Vagina (tissue), 2 donors: ENCODE data around the gene FN1.

Experiments used
- CTCF ChIP-seq, 3 experiments: fragments of 450-650 bp in 2 of 3; fragments of 200-600 bp in 1 of 3; sonication (generic) in 1 of 3; IDR thresholded peaks; one replicate each; pipeline ENCODE4 v1.5.1; 2017 to 2019; ENCODE audit warnings: antibody characterized with exemption in 3 of 3, mild to moderate bottlenecking in 2 of 3, moderate library complexity in 2 of 3
- POLR2A ChIP-seq, 2 donors: fragments of 450-650 bp; IDR thresholded peaks; one replicate each; pipeline ENCODE4 v1.6.1; 2017; ENCODE audit warnings: antibody characterized with exemption in 2 of 2, mild to moderate bottlenecking in 2 of 2, moderate library complexity in 2 of 2
- POLR2AphosphoS5 ChIP-seq, 2 donors: sonication (generic); formaldehyde crosslinking; IDR thresholded peaks; one replicate each; pipeline ENCODE4 v1.9.0; 2017; ENCODE audit warnings: antibody characterized with exemption in 2 of 2, mild to moderate bottlenecking in 2 of 2, low read depth in 1 of 2; ENCODE audit not compliant: insufficient read depth in 1 of 2

GRCh38 chr2:215392164-215392563 is 43.7 kb downstream of the FN1 start:
- no peak for TF ChIP-seq POLR2AphosphoS5 (IDR thresholded peaks at IDR 0.05; ENCODE audit: insufficient read depth in 1 of 2, low read depth in 1 of 2)
- TF ChIP-seq POLR2A (IDR thresholded peaks at IDR 0.05) = no peak
- no peak for TF ChIP-seq CTCF (IDR thresholded peaks at IDR 0.05)
